Stomach (tissue), 9 donors: ENCODE data around the gene DIS3L. TPM values are rescaled to one million over a fixed set of nuclear protein-coding genes. Genes with fewer than 3 reads are reported as not detected.

Experiments used
- DNase-seq, 2 donors: peaks; one replicate each; pipeline versions ENCODE4 v3.0.0 to v3.0.0-alpha.2; 2013 to 2019
- H3K27ac ChIP-seq, 5 donors: fragments of 200-600 bp in 4 of 5; sonication (generic) in 4 of 5; one replicate each; pipeline ENCODE4 v1.5.1; 2013 to 2019; ENCODE audit warnings: mild to moderate bottlenecking in 1 of 5, moderate library complexity in 1 of 5
- H3K27me3 ChIP-seq, 3 donors: fragments of 200-600 bp; sonication (generic); one replicate each; pipeline ENCODE4 v1.5.1; 2017 to 2019; ENCODE audit warnings: mixed run types in 1 of 3
- H3K36me3 ChIP-seq, 4 donors: fragments of 200-600 bp; sonication (generic); 1 replicate in 3 of 4; 2 replicates in 1 of 4; pipeline ENCODE4 v1.5.1; 2016 to 2019
- H3K4me1 ChIP-seq, 4 donors: fragments of 200-600 bp; sonication (generic); one replicate each; pipeline ENCODE4 v1.5.1; 2016 to 2019
- H3K4me3 ChIP-seq, 4 donors: fragments of 200-600 bp; sonication (generic) in 3 of 4; one replicate each; pipeline ENCODE4 v1.5.1; 2016 to 2019; ENCODE audit warnings: mild to moderate bottlenecking in 1 of 4
- H3K9me3 ChIP-seq, 4 donors: fragments of 200-600 bp; sonication (generic); one replicate each; pipeline ENCODE4 v1.5.1; 2016 to 2019
- CTCF ChIP-seq, 7 experiments: fragments of 450-650 bp in 4 of 7; fragments of 200-600 bp in 3 of 7; sonication (generic) in 3 of 7; IDR thresholded peaks; one replicate each; pipeline ENCODE4 v1.5.1; 2016 to 2019; ENCODE audit warnings: antibody characterized with exemption in 7 of 7, control low read depth in 2 of 7, mild to moderate bottlenecking in 1 of 7
- EP300 ChIP-seq: sonication (generic); formaldehyde crosslinking; IDR thresholded peaks from one replicate; pipeline ENCODE4 v1.6.1; 2017; ENCODE audit warnings: antibody characterized with exemption
- POLR2A ChIP-seq, 4 donors: fragments of 450-650 bp; IDR thresholded peaks; one replicate each; pipeline ENCODE4 v1.6.1; 2016; ENCODE audit warnings: antibody characterized with exemption in 4 of 4, control low read depth in 2 of 4, mild to moderate bottlenecking in 1 of 4, moderate library complexity in 1 of 4
- POLR2AphosphoS5 ChIP-seq, 3 donors: sonication (generic); formaldehyde crosslinking; IDR thresholded peaks; one replicate each; pipeline ENCODE4 v1.6.1; 2016; ENCODE audit warnings: antibody characterized with exemption in 3 of 3
- WGBS, 5 donors: extraction: QIAGEN DNeasy Blood & Tissue Kit in 3 of 5; methylation state at CpG; one replicate each; pipeline versions ENCODE4 v1.1.5 to v1.1.7; 2013 to 2018; 5-methylcytosine and 5-hydroxymethylcytosine counted together
- intact Hi-C: fragments of 100-400 bp; cut with DNase I; formaldehyde crosslinking; loops from one replicate; pipeline ENCODE4 v1.15.1; 2023; ENCODE audit warnings: low total_unique reads
- polyA plus RNA-seq, 3 donors: library from polyadenylated mRNA; stranded (reverse); fragments of 200-250 nt; gene quantifications; one replicate each; pipeline ENCODE4 v1.2.3, GENCODE V29; 2013
- total RNA-seq, 5 donors: library from RNA; depleted of rRNA; stranded (reverse); fragments of >200 nt; gene quantifications; one replicate each; pipeline versions ENCODE4 v1.1.0 to v1.2.3, GENCODE V29; 2014 to 2016
- donor health status: healthy with polysubstance abuse.
- donor health status: Bipolar disorder and iron deficiency.
- donor health status: healthy.

DIS3L gene
- total and polyA plus RNA-seq, 8 donors = 8.8 to 35.1 (median 16.7) TPM

GRCh38 chr15:66251065-66251789 is 42.1 kb upstream of the DIS3L start:
- H3K27ac ChIP-seq = no peak overlapping the region
- H3K4me1 ChIP-seq = peaks cover 26 to 35% (median 32%) of the 10 kb centered on the region in 4 donors
- DNase-seq = no peak
- H3K36me3 ChIP-seq = no peaks in the 10 kb centered on the region
- 55 to 75% (median 63%) methylated on average over 10 of the region's 10 CpGs for WGBS, 5 donors
- TF ChIP-seq POLR2AphosphoS5 (IDR thresholded peaks at IDR 0.05) = no peak
- TF ChIP-seq EP300 = no peak
- no peak for TF ChIP-seq CTCF (IDR thresholded peaks at IDR 0.05)
- no peak for TF ChIP-seq POLR2A (IDR thresholded peaks at IDR 0.05)
- peaks cover 6 to 69% (median 53%) of the 10 kb centered on the region in 3 donors for H3K27me3 ChIP-seq
- no peaks in the 10 kb centered on the region for H3K9me3 ChIP-seq
- H3K4me3 ChIP-seq = peak overlapping the region in 1 of 4 donors; percentile 79
- intact Hi-C loops = no loop called here

DNA sequence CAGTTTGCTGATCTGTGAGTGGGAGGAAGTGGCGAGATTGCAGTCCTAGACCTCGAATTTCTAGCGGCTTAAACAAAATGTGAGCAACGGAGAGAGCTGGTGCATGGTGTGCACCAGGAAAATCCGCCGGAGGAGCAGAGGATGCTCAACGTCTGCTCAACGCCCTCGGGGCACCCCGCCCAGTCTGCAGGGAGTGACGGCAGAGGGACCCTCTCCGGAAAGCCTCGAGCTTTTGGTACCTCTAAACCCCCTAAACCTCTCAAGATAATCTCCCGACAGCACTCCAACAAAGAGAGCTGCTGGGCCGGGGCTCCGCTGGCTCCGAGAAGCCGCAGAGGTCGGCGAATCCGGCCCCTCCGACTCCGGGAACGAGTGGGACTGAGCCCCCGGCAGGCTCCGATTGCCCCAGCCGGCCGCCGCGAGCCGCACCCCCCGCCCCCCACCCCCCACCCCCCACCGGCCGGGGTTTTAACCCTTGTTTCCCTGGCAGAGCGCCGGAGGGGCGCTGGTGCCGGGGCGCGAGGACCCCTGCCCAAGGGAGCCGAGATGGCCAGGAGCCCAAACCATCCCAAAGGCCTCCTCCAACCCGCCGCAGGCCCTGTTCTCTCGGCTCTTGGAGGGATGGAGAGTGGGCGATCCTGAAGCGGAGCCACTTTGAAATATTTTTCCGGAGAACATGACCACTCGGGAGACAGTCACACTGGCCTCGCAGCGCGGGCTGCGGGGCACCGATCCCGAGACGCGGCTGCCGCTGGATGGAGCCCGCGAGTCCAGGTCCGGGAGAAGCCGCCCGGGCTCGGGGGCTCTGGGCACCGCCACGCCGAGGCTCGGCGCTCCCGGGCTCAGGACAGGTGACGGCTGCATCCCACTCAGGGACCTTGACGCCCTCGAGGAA is 41.3 kb upstream of the DIS3L start:
- Histone ChIP-seq H3K36me3 (no peaks in the 10 kb centered on the region), H3K27ac (no peak overlapping the region), H3K4me3 (peak overlapping the region; percentile 51 to 79 (median 56)), H3K27me3 (peaks cover 6 to 75% (median 53%) of the 10 kb centered on the region in 3 donors), H3K9me3 (no peaks in the 10 kb centered on the region), H3K4me1 (peaks cover 26 to 35% (median 32%) of the 10 kb centered on the region in 4 donors)
- no peak for TF ChIP-seq POLR2AphosphoS5 (IDR thresholded peaks at IDR 0.05)
- peak in 5 of 7 experiments; percentile 17 to 69 (median 57) for TF ChIP-seq CTCF (IDR thresholded peaks at IDR 0.05)
- TF ChIP-seq POLR2A (IDR thresholded peaks at IDR 0.05) = no peak
- TF ChIP-seq EP300 = no peak
- intact Hi-C loops = no loop called here
- 3 to 12% (median 5%) methylated on average over 24 to 72 of the region's 72 CpGs for WGBS, 5 donors
- DNase-seq = peak; percentile 67 to 80

DNA sequence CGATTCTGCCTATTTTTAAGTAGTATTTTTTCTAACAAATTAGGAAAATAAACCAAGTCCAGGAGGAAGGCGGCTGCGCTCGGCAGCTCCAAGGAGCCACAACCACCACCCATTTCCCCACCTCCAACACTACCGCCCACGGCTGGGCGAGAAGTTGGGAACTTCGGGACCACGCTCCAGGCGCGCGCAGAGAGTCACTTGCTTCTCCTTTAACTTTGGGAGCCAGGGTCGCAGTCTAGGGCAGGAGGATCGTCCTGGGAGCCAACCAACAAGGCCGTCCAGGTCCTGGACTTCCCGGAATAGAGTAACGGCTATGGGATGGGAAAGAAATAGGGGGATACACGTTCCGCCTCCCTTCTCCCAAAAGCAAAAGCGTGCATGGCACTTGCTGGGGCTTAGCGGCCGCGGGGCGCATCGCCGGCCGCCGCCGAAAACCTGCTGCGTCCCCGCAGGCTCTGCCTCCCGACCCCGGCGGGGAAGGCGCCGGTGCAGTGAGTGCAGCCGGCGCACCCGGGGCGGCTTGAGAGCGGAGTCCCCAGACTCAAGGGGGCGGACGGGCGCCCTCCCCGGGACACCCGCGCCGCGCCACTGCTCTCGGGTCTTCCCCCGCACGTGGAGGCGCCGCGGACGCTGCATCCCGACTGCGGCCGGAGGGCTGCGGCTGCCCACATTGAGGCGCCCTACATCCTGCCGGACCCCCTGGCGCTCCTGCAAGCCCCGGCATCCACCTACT is 40.5 kb upstream of the DIS3L start:
- Histone ChIP-seq H3K27me3 (peaks cover 6 to 79% (median 53%) of the 10 kb centered on the region in 3 donors), H3K4me3 (peak overlapping the region; percentile 51 to 79 (median 56)), H3K36me3 (no peaks in the 10 kb centered on the region), H3K4me1 (peaks cover 26 to 35% (median 32%) of the 10 kb centered on the region in 4 donors), H3K9me3 (no peaks in the 10 kb centered on the region), H3K27ac (no peak overlapping the region)
- peak in 1 of 2 donors; percentile 43 for DNase-seq
- intact Hi-C loops = no loop called here
- TF ChIP-seq POLR2A (IDR thresholded peaks at IDR 0.05) (no peak), POLR2AphosphoS5 (IDR thresholded peaks at IDR 0.05) (no peak), EP300 (no peak)
- 0 to 1% (median 1%) methylated on average over 17 to 64 of the region's 64 CpGs for WGBS, 5 donors

DNA sequence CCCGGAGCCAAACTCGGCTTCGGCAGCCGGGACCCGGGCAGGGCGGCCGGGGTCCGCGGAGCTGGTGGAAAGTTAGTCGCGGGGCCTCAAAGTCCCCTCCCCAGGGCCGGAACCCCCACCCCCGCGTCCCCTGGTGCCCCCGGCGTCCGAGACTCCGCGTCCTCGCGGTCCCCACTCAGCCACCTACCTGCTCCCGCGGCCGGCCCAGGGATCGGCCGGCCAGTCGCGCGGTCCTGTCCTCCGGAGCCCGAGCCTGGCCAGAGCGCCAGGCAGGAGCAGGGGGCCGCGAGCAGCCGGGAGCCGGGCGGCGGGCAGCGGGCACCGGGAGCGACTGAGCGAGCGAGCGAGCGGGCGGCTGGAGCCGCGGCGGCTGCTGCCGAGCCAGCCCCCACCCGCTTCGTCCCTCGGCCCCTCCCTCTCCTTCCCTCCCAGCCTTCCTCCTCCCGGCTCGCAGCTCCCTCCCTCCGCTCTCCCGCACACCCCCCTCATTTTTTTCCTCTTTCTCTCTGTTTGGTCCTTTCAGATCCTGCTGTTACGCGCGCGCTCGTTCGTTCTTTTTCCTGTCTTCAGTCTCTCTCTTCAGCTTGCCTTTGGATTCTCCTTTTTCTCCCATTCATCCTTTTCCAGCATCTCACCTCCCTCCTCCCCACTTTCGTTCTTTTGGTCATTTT is 39.8 kb upstream of the DIS3L start, which contains the start of gene MEGF11:
Gene MEGF11 (minus strand): TSS at position 333 of the 671 bp plus-strand sequence. CDS start 125,347 bp downstream, outside the sequence.
- Histone ChIP-seq H3K27ac (no peak within 1 kb of the TSS), H3K36me3 (no peaks in the 10 kb centered on the region), H3K4me1 (peaks cover 26 to 35% (median 32%) of the 10 kb centered on the region in 4 donors), H3K9me3 (no peaks in the 10 kb centered on the region), H3K27me3 (peaks cover 6 to 86% (median 53%) of the 10 kb centered on the region in 3 donors), H3K4me3 (peak within 1 kb of the TSS; percentile 51 to 79 (median 56))
- intact Hi-C loops = no loop called here
- DNase-seq = peak in 1 of 2 donors; percentile 73
- WGBS, 5 donors = 0 to 1% (median 0%) methylated on average over 21 to 64 of the region's 64 CpGs
- TF ChIP-seq POLR2AphosphoS5 (IDR thresholded peaks at IDR 0.05) (no peak), EP300 (no peak), CTCF (IDR thresholded peaks at IDR 0.05) (no peak), POLR2A (IDR thresholded peaks at IDR 0.05) (no peak)
